GM18499 (cell line): Measurements from ENCODE around the gene CYP26B1.

Experiments used
- ATAC-seq: cut with Tn5 transposase; IDR thresholded peaks from one replicate; pipeline ENCODE4 v1.9.1; 2021; ENCODE audit warnings: moderate number of reproducible peaks; ENCODE audit not compliant: insufficient read depth, unreplicated experiment

Gene CYP26B1

DNA sequence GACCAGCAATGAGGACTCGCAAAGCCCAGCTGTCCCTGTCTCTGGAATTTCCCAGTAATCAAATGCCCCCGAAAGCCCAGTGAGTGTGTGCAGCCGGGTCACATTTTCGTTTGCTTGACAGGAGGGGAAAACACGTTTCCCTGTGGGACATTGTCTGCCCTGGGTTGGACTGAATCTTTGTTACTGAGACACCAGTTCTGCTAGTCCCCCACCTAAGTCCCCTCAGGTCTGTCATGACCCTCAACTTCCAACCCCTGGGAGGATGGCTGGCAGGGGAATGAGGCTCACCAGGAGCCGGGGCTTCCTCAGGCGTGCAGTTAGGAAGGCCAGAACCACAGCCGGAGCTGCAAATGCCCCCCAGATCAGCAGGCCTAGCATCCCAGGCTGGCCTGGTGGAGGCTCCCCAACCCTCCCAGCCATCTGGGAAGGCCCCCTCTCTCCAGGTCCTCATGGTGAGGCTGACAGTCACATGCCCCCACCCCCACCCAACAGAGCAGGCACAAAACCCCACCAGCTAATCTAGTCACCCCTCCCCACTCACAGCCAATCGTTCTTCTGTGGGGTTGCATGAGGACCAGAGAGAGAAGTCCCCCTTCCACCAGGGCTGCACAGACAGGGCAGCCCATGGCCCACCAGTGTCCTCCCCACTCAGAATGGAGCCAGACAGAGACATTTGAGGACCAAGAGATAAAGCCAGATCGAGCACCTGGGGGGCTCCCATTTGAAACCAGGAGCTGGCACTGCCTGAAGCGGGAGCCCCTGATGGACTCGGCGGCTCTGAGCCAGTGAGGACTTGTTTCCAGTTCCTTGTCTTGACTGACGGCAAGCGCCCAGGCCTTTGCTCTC, 33.6 kb downstream of the CYP26B1 start:
- ATAC-seq, result no peak

DNA sequence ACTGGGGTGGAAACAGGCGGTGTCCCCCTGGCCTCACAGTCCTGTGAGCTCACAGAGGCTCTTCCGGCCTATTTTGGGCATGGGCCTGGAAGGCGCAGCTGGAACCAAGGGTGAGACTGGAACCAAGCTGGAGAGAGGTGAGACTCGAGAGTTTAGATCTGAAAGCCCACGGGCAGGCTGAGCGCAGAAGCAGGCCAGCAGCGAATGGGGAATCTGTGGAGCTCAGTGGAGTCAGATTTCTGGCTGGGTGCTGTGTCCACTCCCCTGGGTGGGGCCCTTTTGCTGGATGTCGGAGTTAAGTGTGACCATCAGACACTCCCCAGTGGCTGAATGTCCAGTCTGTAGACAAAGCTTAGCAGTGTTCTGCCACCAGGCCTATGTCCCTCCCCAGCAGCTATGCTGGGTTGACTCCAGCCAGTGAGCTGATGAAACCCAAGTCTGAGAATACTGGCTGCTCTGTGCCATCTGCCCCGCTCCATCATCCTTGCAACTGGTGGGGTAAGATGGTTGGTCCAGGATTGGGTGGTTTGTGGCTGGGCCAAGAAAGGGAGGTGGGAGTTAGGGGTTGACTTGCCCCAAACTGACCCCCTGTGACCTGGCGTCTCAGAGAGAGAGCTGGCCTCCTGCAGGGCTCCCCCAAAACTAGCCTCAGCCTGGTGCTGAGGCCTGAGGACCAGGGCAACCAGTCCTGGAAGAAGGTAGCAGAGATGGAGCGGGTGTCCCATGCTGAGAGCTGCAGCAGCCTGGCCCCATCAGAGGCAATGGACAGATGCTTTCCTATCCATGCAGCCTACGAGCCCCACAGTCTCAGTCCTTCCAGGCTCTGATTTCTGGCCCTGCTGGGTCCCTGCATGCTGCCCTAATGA, 34.4 kb downstream of the CYP26B1 start:
- no peak for ATAC-seq

DNA sequence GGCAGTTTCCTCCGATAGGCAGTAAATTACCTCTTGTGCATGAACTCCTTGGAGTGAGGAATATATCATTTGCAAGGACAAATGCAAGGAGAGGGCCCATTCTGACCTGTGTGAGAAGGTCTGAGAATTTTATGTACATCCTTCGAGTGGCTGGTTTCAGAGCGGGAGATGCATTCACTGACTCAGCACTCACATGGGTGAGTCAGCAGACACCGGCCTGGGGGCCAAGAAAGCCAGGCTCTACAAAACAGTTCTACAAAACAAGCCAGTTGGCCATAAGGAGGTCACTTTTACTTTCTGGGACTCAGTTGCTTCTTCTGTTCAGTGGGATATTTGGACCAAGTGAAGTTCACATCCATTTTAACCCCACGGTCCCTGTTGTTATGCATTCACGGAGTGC, 35.3 kb downstream of the CYP26B1 start:
- ATAC-seq, result no peak

DNA sequence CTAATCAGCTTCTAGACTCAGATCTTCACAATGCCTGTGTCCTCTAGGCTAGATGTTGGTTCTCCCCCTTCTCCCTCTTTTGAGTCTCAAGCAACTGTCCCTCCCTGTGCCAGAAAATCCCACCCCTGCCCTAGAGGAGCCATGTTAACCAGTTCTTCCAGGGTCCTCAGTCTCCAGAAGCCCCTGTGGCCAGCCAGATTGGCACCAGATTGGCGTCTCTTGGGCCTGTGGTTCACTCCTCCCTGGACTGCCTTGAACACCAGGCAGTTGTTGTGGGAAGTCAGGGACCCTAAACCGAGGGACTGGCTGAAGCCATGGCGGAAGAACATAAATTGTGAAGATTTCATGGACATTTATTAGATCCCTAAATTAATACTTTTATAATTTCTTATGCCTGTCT, 36.6 kb downstream of the CYP26B1 start:
- ATAC-seq, result no peak

DNA sequence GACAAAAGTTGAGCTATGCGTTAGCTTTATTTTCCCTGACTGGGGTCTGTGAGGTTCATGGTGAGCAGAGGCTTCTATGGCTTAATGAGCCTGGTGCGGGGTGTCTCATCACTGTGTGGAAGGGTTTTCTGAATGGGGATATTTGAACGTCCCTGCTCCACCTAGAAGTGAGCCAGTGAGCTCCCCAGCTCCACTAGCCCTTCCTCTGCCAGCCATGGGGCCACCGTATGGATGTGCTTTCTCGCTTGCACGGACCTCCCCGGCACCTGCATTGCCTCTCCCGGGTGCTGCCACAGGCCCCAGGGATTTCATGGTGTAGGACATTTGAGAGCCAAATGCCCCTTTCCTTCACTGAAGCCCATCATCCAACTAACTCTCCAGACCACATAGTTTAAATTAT, 37.8 kb downstream of the CYP26B1 start:
- no peak for ATAC-seq

DNA sequence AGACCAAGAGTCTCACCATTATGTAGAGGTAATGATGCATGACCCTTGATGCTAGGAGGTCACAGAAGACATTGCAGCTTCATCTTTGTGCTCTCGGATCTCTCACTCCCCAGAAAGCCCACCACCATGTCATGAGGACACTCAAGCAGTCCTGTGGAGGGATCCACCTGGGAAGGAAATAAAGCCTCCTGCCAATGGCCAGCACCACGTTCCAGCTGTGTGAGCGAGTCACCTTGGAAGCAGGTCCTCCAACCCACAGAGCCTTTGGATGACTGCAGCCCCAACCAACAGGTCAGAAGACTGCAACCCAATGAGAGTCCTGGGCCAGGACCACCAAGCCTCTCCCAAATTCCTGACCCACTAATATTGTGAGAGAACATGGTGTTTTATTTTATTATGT, 38.4 kb downstream of the CYP26B1 start:
- no peak for ATAC-seq

DNA sequence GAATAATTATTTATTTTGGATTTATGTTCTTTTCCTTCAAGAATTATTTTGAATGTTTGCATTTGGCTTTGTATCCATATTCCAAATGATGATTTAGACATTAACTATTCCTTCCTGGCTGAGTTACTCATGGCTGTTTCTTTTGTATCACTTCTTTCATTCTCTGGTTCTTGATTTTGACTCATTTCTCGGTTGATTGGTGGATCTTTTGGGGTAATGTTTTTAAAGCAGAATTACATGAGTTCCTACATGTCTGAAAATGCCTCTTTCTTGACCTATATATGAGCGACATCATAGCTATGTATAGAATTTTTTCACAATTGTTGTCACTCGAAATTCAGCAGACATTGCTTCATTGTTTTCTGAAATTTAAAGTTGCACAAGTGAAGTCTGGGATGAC, 39.5 kb downstream of the CYP26B1 start:
- ATAC-seq, result no peak

DNA sequence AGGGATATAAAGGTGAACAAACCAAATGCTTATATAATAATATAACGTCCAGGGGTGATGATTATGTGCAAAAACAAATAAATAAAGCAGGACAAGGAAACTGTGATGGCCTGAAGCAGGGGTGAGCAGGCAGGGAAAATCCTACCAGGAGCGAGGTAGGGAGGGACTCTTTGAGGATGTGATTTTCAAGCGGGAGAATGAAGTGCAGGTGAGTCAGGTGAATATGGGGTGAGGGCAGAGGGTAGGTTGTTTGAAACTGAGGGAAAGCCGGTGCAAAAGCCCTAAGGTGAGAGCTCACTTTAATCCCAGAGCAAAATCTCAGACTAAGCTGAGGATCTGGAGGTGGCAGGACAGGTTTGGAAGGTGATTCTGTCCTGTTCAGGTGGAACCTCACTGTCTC, 40.7 kb downstream of the CYP26B1 start:
- no peak for ATAC-seq

DNA sequence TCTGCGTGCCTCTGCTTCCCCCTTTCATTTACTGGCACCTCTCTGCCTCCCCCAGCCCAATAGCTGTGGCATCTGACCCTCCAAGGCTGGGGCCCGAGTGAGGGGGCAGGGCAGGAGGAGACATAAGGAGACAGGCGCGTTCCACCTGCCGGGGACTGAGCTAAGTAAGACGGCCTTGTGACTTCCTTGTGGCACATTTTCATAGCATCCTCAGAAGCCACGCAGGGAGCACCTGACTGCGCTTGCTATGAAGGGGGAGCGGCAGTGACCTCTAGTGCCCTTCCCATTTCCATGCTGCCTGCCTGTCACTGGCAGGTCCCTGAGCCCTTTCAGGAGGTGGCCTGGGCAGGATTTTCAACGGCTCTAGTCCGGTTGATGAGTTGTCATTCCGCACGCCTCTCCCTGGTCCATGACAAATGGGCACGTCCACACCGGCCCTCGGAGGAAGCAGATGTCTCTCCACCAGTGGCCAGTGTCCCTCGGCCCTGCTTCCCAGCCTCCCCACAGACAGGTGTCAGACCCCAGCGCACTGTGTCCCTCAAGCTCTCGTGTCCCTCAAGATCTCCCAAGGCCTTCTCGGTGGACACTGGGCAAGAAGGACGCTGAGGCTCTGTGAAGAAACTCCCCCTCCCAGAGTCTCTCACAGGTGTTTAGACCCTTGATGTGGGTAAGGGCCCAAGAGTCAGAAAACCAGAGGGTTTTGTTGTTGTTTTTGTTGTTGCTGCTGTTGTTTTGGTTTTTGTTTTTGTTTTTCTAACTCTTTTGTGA, 42.7 kb downstream of the CYP26B1 start:
- ATAC-seq, result no peak

DNA sequence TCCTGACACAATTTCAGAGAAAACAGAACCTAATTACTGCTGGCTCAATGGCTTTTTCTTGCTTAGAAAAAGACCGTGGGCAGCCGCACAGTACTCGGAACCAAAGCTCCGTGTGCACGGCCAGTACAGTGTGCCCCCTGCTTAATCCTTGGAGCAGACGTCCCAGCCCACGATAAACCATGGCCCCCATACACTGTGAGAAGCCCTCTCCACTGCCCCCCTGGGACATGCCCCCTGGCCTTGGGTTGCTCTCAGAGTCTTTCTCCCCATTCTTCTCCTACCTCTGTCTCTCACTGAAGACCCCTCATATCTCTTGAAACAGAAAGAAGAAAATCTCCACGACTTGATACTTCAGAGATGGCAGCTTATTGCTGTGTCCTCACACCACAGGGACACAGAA, 44.0 kb downstream of the CYP26B1 start:
- ATAC-seq, result no peak

DNA sequence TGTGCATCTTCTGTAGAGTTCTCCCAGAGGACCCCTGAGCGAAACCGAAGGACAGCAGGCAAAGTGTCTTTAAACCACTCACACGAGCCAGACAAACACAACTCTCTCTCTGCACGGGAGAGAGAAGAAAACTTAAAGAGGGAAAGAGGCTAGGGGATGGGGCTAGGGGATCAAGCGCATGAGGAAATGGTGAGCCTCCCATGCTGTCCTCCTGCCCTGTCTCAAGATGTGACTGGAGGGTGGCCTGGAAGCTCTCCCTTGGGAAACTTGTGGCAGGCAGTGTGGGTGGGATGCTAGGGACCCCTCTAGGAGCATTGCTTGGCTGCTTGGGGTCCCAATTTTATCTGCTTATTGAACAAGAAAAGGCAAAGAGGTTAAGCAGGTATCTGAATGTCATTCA, 44.5 kb downstream of the CYP26B1 start:
- ATAC-seq, result no peak

DNA sequence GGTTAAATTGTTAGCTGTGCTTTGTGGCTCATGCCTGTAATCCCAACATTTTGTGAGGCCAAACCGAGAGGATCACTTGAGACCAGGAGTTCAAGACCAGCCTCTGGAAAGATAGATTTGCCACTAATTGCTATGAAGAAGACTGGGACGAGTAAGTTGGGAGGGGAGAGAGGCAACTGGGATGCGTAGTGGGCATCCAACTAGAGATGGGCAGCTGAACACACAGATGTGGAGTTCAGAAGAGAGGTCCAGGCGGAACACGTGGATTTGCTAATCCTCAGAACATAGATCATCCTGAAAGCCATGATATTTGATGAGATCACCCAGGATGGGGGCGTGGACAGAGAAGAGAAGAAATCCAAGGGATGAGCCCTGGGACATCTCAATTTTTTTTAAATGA, 48.7 kb downstream of the CYP26B1 start:
- ATAC-seq, result no peak

DNA sequence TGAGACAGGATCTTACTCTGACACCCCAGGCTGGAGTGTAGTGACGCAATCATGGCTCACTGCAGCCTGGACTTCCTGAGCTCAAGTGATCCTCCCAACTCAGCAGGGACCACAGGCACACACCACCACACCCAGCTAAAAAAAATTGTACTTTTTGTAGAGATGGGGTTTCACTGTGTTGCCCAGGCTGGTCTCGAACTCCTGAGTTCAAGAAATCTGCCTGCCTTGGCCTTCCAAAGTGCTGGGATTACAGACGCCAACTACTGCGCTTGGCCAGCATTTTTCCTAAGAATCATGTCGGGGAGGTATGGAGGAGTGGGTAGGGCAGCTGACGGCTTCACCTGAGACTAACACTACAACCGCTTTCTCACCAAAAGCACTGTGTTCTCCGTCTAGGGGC, 50.4 kb downstream of the CYP26B1 start:
- ATAC-seq, result no peak

DNA sequence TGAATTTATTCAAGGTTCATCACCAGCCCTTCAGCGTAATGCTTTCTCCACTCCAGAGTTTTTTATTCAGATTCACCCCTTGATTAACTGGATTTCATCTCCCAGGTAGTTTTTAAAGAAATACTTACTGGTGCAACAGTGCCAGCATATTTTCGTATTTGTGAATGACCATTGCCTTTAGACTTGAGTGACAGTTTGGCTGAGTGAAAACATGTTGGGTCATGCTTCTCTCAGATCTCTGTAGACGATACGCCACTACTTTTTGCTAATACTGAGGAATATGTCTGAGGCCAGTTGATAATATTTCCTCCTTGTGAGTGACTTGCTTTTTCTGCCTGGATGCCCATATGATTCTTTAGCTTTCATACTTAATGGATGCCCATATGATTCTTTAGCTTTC, 51.5 kb downstream of the CYP26B1 start:
- no peak for ATAC-seq

DNA sequence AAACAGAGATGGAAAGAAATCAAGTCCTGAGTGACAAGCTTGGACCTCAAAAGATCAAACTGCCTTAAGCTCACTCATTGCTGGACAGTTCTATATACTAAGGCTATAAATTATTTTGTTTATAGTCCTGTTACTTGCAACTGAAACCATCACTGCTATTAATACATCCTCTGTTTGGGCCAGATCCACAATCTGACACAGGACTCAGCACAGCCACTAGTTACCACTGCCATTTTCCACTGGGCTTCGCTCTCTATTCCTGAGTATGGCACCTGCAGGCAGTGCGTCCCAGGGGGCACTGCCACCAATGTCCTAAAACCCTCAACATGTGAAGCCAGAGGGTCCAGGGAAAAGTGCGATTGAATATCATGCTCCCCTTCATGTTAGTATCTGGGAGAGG, 52.3 kb downstream of the CYP26B1 start:
- ATAC-seq, result no peak

DNA sequence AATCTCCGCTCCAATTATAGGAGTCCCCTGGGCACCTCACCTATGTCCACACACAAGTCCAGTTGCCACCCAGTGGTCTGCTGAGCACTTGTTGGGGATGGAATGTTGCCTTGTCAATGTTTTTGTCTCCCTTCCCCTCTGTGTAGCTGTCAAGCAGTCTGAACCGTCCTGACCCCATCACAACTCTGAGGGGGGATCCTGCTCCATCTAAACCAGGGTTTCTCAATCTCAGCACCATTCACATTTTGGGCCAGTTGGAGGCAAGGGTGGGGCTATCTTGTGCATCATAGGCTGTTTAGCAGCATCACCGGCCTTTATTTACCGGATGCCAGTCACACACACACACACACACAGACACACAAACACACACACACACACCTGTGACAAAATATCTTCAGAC, 53.0 kb downstream of the CYP26B1 start:
- ATAC-seq, result no peak

DNA sequence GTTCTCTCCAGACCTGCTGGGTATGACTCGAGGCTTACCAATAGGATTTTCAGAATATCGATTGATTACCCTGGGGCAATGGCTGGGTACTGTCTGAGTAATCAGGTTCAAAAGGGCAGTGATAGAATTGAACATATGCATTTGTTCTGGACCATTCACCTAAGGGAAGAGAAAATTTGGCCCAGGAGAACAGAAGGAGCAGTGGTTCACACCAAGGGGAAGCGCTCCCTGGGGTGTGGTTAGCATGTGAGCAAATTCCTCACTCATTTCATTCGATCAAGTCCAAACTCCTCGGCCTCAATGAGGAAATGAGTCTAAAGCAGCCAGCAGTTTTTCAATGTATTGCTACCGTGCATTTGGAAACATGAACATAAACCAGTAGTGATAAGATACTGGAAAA, 55.6 kb downstream of the CYP26B1 start:
- ATAC-seq, result no peak

DNA sequence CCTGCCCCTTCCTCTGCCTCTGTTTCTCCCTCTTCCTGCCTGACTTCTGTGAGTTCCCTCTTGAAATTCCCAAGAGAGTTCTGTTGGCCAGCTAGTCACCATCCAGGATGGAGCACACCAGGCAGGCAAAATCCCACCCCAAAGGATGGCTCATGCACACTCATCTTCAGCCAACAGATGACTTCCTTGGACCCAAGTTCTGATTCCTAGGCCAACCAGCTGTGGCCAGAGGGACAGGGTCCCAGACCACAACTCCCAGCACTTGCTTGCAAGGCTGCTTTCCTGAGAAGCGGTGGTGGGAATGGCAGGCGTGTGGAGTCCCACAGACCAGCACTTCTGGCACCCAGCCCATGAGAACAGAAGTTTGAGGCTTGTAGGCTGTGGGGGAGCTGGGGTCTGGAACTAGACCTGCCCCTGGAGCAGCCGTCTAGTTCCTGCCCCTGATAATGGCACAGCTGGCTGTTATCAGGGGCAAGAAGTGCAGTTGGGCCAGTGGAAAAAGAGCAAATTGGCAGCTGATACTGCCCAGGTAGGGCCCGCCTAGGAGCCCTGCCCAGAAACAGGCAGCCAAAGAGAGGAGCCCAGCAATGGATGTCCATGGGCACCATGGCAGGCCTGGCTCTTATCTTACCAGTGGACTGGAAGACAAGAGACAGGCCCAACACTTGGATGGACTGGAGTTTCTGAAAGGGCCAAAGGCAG, 56.7 kb downstream of the CYP26B1 start:
- ATAC-seq, result no peak

DNA sequence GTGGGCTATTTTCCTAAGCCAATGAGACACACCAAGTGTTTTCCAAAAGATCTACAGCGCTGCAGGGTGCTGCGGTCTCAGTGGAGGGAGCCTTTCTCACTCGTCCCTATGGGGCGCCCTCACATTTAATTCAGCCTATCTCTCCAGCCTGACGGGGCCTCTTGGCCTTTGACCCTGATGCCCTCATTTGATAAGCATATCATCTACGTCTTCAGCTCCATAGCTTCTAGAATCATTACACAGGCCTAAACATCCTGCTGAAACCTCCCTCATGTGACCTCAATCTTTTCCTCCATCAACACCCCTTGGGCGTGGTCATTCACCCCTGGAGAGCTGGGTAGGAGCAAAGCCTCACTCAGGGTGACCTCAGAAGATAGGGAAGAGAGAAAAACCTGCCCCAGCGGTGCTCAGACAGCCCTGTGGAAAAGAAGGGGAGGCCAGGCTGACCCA, 57.4 kb downstream of the CYP26B1 start:
- no peak for ATAC-seq

DNA sequence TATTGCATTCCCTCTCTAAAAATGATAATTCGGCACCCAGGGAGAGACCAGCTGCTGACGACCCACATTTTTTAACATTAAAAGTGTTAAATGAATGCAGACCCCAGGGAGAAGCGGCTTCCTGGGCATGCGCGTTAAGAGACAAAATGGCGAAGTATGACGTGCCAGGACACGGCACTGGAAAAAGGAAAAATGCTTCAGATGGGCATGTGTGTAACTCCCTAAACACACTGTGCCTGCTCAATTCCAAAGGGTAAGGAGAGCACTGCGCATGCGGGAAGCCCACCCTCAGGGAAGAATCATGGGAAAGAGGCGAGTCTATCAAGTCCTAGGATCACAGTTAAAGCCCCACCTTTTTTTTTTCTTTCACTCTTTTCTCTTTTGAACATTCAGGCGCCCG, 58.1 kb downstream of the CYP26B1 start:
- ATAC-seq, result no peak
